GM21576 (cell line): ENCODE measurements around the gene LPCAT1.
A peak's percentile ranks its signal among the peaks of the same experiment; 100 is the strongest.
"Not testable (repeated sequence)": the region's sequence is repeated elsewhere in the genome, so short reads cannot be mapped to it uniquely, and the experiment has no call there.

Experiments used
- ATAC-seq: cut with Tn5 transposase; IDR thresholded peaks from one replicate; pipeline ENCODE4 v1.9.1; 2021; ENCODE audit warnings: mild to moderate bottlenecking, moderate library complexity; ENCODE audit not compliant: unreplicated experiment

Gene LPCAT1

GRCh38 chr5:1523793-1524480, at the start of gene LPCAT1:
TSS of gene LPCAT1 (minus strand) at chr5:1523960. CDS start at chr5:1523844, 116 bp downstream.
- peak; percentile 63 for ATAC-seq

- not testable (repeated sequence) for ATAC-seq
These were observed 48.1 kb upstream of the LPCAT1 start for GRCh38 chr5:1571875-1572274.

- no peak for ATAC-seq
These were observed 47.2 kb upstream of the LPCAT1 start for GRCh38 chr5:1570975-1571374.

- ATAC-seq: no peak
These were observed 44.6 kb upstream of the LPCAT1 start for GRCh38 chr5:1568201-1568979.

- not testable (repeated sequence) for ATAC-seq
These were observed 43.9 kb upstream of the LPCAT1 start for GRCh38 chr5:1567527-1568200.

- no peak for ATAC-seq
These were observed 42.3 kb upstream of the LPCAT1 start for GRCh38 chr5:1565737-1566734.

GRCh38 chr5:1564824-1565736, 41.3 kb upstream of the LPCAT1 start:
- no peak for ATAC-seq

- no peak for ATAC-seq
These were observed 40.5 kb upstream of the LPCAT1 start for GRCh38 chr5:1564182-1564748.

GRCh38 chr5:1563617-1564181, 39.9 kb upstream of the LPCAT1 start:
- ATAC-seq: no peak

GRCh38 chr5:1563051-1563461, 39.3 kb upstream of the LPCAT1 start:
- ATAC-seq: no peak

GRCh38 chr5:1562599-1562998, 38.8 kb upstream of the LPCAT1 start:
- no peak for ATAC-seq

GRCh38 chr5:1561402-1561929, 37.7 kb upstream of the LPCAT1 start:
- no peak for ATAC-seq

- ATAC-seq: not testable (repeated sequence)
These were observed 36.7 kb upstream of the LPCAT1 start for GRCh38 chr5:1560499-1560898.

GRCh38 chr5:1558944-1559343, 35.2 kb upstream of the LPCAT1 start:
- no peak for ATAC-seq

GRCh38 chr5:1557114-1557873, 33.5 kb upstream of the LPCAT1 start:
- ATAC-seq: no peak

GRCh38 chr5:1555808-1556731, 32.3 kb upstream of the LPCAT1 start:
- no peak for ATAC-seq
